Measurements from ENCODE around the gene ASB3.

GRCh38 chr2:53821810-53822209 lies 35.1 kb upstream of the ASB3 start:
- no peak for TF ChIP-seq EP300 (IDR thresholded peaks at IDR 0.05)
- TF ChIP-seq CTCF (IDR thresholded peaks at IDR 0.05): no peak
- TF ChIP-seq POLR2AphosphoS5 (IDR thresholded peaks at IDR 0.05): no peak
- no peak for TF ChIP-seq POLR2A (IDR thresholded peaks at IDR 0.05)
